ENCODE measurements around the gene SMIM29. TPM values are rescaled to one million over a fixed set of nuclear protein-coding genes. Genes with fewer than 3 reads are reported as not detected.

The SMIM29 gene
- total RNA-seq, 1 donor from 2014 or later = 13.5 TPM

DNA sequence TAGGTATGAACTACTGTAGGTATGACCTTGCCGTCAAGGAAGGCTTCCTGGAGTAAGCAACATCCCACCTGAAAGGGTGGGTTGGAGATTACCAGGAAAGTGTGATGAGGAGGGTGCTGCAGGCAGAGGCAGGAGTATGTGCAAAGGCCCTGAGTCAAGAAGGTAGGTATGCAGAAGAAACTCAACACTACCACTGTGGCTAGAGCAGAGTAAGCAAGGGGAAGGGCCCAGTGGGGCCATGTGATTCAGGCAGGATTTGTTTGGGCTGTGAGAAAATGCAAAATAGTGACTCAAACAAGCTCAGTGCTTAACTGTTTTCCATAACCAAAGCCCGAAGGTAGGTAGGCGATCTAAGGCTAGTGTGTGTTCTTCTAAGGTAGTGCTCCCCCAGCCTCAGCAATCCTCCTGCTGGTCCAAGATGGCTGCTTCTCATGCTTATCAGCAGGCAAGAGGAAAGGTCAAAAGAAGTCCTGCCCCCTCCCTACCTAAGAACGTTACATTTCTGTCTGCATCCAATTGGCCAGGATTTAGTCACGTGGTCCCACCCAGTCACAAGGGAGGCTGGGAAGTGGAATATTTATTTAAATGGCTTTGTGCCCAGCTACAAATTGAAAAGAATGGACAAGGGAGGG, 48.4 kb downstream of the SMIM29 start:
- no peak overlapping the region for H3K27ac Mint-ChIP-seq (ENCODE audit: unreplicated experiment)
- no peak overlapping the region for H3K4me3 Mint-ChIP-seq
- DNase-seq (ENCODE audit: low read depth, low spot score) = no peak
- no peaks in the 10 kb centered on the region for H3K36me3 Mint-ChIP-seq (ENCODE audit: low read depth)
- H3K27me3 Mint-ChIP-seq (ENCODE audit: low read depth) = no peaks in the 10 kb centered on the region
- H3K9me3 Mint-ChIP-seq = no peaks in the 10 kb centered on the region
- TF ChIP-seq, protein P1, sequence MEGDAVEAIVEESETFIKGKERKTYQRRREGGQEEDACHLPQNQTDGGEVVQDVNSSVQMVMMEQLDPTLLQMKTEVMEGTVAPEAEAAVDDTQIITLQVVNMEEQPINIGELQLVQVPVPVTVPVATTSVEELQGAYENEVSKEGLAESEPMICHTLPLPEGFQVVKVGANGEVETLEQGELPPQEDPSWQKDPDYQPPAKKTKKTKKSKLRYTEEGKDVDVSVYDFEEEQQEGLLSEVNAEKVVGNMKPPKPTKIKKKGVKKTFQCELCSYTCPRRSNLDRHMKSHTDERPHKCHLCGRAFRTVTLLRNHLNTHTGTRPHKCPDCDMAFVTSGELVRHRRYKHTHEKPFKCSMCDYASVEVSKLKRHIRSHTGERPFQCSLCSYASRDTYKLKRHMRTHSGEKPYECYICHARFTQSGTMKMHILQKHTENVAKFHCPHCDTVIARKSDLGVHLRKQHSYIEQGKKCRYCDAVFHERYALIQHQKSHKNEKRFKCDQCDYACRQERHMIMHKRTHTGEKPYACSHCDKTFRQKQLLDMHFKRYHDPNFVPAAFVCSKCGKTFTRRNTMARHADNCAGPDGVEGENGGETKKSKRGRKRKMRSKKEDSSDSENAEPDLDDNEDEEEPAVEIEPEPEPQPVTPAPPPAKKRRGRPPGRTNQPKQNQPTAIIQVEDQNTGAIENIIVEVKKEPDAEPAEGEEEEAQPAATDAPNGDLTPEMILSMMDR (conservative IDR thresholded peaks at IDR 0.05) = no peak
- H3K4me1 Mint-ChIP-seq = peaks cover 12% of the 10 kb centered on the region

DNA sequence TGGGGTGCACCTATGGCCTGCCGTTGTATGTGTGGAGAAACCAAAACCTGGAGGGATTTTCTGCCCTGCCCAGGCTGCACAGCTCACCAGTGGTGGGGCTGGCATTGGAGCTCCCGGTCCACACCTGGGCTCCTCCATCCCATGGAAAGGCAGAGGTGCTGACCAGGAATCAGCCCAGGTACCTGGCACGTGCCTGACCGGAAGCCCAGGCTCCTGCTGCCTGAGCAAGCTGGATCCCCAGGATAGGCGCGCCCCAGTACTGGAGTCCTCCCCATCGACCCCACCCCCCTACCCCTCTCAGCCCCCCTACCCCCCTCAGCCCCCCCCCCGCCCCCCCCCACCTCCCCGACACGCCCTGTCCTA, 52.0 kb downstream of the SMIM29 start:
- Mint-ChIP-seq H3K36me3 (ENCODE audit: low read depth) (no peaks in the 10 kb centered on the region), H3K9me3 (no peaks in the 10 kb centered on the region), H3K27me3 (ENCODE audit: low read depth) (peaks cover 2% of the 10 kb centered on the region), H3K4me1 (peaks cover 11% of the 10 kb centered on the region), H3K27ac (ENCODE audit: unreplicated experiment) (no peak overlapping the region), H3K4me3 (no peak overlapping the region)
- DNase-seq (ENCODE audit: low read depth, low spot score) = no peak
- TF ChIP-seq, protein P1 (conservative IDR thresholded peaks at IDR 0.05) = no peak

Small RNA genes within 50 kb of the gene (microRNA-seq; reads per million reads assigned to microRNA genes)
- gene MIR6835 = not detected

Other genes starting within 250 kb of the SMIM29 start
- gene GRM4, start 102.9 kb downstream of the SMIM29 start, total RNA-seq = not detected in 2 replicates
- 1,143 and 1,176 TPM in 2 replicates for gene HMGA1, start 12.1 kb downstream of the SMIM29 start, total RNA-seq
- gene NUDT3, start 143.7 kb upstream of the SMIM29 start, total RNA-seq = 47.5 and 50.0 TPM in 2 replicates
- 1,626 and 1,641 TPM in 2 replicates for gene RPS10, start 177.1 kb upstream of the SMIM29 start, total RNA-seq
- 0.30 and 0.44 TPM in 2 replicates for gene PACSIN1, start 217.1 kb upstream of the SMIM29 start, total RNA-seq